ENCODE results near the gene SHMT2.

- TF ChIP-seq GABPA (tag; conservative IDR thresholded peaks at IDR 0.05; ENCODE audit: low read depth) (no peak), TRIM24 (IDR thresholded peaks at IDR 0.05) (no peak), POLR3A (IDR thresholded peaks at IDR 0.05; ENCODE audit: borderline replicate concordance, extremely low read depth, insufficient read depth, insufficient read length) (no peak), MAFK (IDR thresholded peaks at IDR 0.05; ENCODE audit: low read length) (no peak), CREB1 (IDR thresholded peaks at IDR 0.05) (no peak), CREB1 (CRISPR knock-in tag; IDR thresholded peaks at IDR 0.05) (no peak), NFYB (IDR thresholded peaks at IDR 0.05; ENCODE audit: extremely low read depth, insufficient read length) (no peak), POLR2A (conservative IDR thresholded peaks at IDR 0.05) (no peak), CREB3L1 (IDR thresholded peaks at IDR 0.05; ENCODE audit: borderline replicate concordance, low read depth) (no peak)
Observed at GRCh38 chr12:57255916-57256315, 26.4 kb downstream of the SHMT2 start.

All from K562 (cell line).